Heart left ventricle (tissue), 13 donors: ENCODE results near the gene SLX4IP.

Experiments used
- POLR2A ChIP-seq, 2 donors: fragments of 450-650 bp; IDR thresholded peaks; one replicate each; pipeline ENCODE4 v1.6.1; 2017; ENCODE audit warnings: antibody characterized with exemption in 2 of 2, mild to moderate bottlenecking in 2 of 2, moderate library complexity in 2 of 2
- TF ChIP-seq, protein P1 (sequence below), 12 donors: fragments of 200-600 bp; sonication (generic) in 4 of 12; IDR thresholded peaks; one replicate each; pipeline versions ENCODE4 v1.5.0 to v1.8.0; 2018 to 2022; ENCODE audit warnings: antibody characterized with exemption in 12 of 12, mild to moderate bottlenecking in 5 of 12
- donor health status: ischemic (EF 13 %, LVEDD 7.1; RV severe dilation, severe dysfunction).
- donor health status: DM: no; HTN: yes; CAD: no.
- donor health status: DM: no; HTN: no; CAD: no.
- donor health status: ischemic (EF 25% LVEDD 6.9; RV normal size, moderate dysfunction).
- donor health status: ischemic (EF 25% LVEDD 5.7; RV mildly dilated, moderate dysfunction).
- donor health status: ischemic (EF 35%, LVEDD 5.7; RV mildly dilated, moderate dysfunction).
- donor health status: nonischemic (EF 11% LVEDD 7.7; RV severe dilation, severe dysfunction).
- donor health status: DM: yes; HTN: yes; CAD: no.
- donor health status: PGD.
- donor health status: ischemic (EF 29% LVEDD 5.4; RV normal size, mild dysfunction).
- donor health status: nonischemic (EF 23%, LVEDD 6.1; RV moderate dilation, normal function).

DNA sequence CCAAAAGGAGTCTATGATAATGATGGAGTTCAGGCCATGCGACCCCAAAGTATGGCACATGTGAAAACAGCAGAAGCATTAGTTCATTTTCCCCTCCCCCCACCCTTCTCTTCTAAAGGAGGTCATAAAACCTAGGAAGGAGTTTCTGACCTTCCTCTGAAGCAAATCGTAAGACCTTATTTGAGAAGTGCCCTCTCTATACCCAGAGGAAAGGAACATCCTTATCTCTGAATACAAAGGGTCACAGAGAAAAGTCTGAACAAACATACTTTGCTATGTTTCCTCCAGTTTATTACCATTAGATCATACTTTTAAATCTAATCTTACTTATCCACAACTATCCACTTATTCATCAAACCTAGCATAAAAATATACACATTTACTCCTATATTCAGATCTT, 48.6 kb downstream of the SLX4IP start:
- TF ChIP-seq, protein P1, sequence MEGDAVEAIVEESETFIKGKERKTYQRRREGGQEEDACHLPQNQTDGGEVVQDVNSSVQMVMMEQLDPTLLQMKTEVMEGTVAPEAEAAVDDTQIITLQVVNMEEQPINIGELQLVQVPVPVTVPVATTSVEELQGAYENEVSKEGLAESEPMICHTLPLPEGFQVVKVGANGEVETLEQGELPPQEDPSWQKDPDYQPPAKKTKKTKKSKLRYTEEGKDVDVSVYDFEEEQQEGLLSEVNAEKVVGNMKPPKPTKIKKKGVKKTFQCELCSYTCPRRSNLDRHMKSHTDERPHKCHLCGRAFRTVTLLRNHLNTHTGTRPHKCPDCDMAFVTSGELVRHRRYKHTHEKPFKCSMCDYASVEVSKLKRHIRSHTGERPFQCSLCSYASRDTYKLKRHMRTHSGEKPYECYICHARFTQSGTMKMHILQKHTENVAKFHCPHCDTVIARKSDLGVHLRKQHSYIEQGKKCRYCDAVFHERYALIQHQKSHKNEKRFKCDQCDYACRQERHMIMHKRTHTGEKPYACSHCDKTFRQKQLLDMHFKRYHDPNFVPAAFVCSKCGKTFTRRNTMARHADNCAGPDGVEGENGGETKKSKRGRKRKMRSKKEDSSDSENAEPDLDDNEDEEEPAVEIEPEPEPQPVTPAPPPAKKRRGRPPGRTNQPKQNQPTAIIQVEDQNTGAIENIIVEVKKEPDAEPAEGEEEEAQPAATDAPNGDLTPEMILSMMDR (IDR thresholded peaks at IDR 0.05), result no peak
- no peak for TF ChIP-seq POLR2A (IDR thresholded peaks at IDR 0.05)
